HFFc6 (cell line): ENCODE results near the gene TENM4. TPM values are rescaled to one million over a fixed set of nuclear protein-coding genes. Genes with fewer than 3 reads are reported as not detected.

Experiments used
- DNase-seq: peaks from one replicate; pipeline ENCODE4 v3.0.0-alpha.2; 2018
- H3K27ac Mint-ChIP-seq: 2 replicates; pipeline ENCODE4 v1.8.0; 2020; ENCODE audit warnings: mild to moderate bottlenecking, mixed read lengths
- H3K27me3 Mint-ChIP-seq: 2 replicates; pipeline ENCODE4 v1.8.0; 2021; ENCODE audit warnings: mild to moderate bottlenecking, moderate library complexity, mixed read lengths; ENCODE audit not compliant: insufficient read depth
- H3K36me3 Mint-ChIP-seq: 2 replicates; pipeline ENCODE4 v1.8.0; 2021; ENCODE audit warnings: low read depth, mixed read lengths
- H3K4me1 Mint-ChIP-seq: 2 replicates; pipeline ENCODE4 v1.8.0; 2020; ENCODE audit warnings: low read depth, mixed read lengths
- H3K4me3 Mint-ChIP-seq: 2 replicates; pipeline ENCODE4 v1.8.0; 2020; ENCODE audit warnings: mild to moderate bottlenecking, moderate library complexity, mixed read lengths
- H3K9me3 Mint-ChIP-seq: 2 replicates; pipeline ENCODE4 v1.8.0; 2020; ENCODE audit warnings: mild to moderate bottlenecking, mixed read lengths
- total RNA-seq, 6 experiments: library from RNA; stranded (reverse); fragmentation: NEBNext Ultra II Directional; extraction: Animal tissue kit (Norgen Biotek cat#: 25700); gene quantifications; 2 replicates in 1 of 6; 3 replicates in 5 of 6; pipeline ENCODE4 v1.2.3, GENCODE V29; 2021
- TF ChIP-seq, protein P1 (sequence below): fragments of 200-600 bp; sonication (generic); IDR thresholded peaks from 2 replicates; pipeline ENCODE4 v1.5.0; 2021; ENCODE audit warnings: antibody characterized with exemption, mild to moderate bottlenecking

Gene TENM4
- total RNA-seq, 6 experiments from 2014 or later = 20.9 to 45.5 (median 26.5) TPM

DNA sequence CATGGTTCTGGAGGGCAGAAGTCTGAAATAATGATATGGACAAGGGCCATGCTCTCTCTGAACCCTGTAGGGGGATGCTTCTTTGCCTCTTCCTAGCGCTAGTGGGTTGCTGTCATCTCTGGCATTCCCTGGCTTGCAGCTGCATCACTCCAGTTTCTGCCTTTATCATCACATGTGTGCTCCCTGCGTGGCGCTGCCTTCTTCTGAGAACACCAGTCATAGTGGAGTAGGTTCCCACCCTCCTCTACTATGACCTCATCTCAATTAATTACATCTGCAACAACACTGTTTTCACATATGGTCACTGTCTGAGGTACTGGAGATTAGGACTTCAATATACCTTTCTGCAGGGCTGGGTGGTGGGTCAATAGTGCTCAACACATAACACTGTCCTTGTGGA, 463.8 kb downstream of the TENM4 start:
- no peaks in the 10 kb centered on the region for H3K36me3 Mint-ChIP-seq
- no peak for DNase-seq
- no peaks in the 10 kb centered on the region for H3K9me3 Mint-ChIP-seq
- no peak overlapping the region for H3K27ac Mint-ChIP-seq
- H3K4me1 Mint-ChIP-seq = no peaks in the 10 kb centered on the region
- H3K27me3 Mint-ChIP-seq = peaks cover 1% of the 10 kb centered on the region; the same call in 1 of the 2 replicates
- TF ChIP-seq, protein P1, sequence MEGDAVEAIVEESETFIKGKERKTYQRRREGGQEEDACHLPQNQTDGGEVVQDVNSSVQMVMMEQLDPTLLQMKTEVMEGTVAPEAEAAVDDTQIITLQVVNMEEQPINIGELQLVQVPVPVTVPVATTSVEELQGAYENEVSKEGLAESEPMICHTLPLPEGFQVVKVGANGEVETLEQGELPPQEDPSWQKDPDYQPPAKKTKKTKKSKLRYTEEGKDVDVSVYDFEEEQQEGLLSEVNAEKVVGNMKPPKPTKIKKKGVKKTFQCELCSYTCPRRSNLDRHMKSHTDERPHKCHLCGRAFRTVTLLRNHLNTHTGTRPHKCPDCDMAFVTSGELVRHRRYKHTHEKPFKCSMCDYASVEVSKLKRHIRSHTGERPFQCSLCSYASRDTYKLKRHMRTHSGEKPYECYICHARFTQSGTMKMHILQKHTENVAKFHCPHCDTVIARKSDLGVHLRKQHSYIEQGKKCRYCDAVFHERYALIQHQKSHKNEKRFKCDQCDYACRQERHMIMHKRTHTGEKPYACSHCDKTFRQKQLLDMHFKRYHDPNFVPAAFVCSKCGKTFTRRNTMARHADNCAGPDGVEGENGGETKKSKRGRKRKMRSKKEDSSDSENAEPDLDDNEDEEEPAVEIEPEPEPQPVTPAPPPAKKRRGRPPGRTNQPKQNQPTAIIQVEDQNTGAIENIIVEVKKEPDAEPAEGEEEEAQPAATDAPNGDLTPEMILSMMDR = no peak
- no peak overlapping the region for H3K4me3 Mint-ChIP-seq

DNA sequence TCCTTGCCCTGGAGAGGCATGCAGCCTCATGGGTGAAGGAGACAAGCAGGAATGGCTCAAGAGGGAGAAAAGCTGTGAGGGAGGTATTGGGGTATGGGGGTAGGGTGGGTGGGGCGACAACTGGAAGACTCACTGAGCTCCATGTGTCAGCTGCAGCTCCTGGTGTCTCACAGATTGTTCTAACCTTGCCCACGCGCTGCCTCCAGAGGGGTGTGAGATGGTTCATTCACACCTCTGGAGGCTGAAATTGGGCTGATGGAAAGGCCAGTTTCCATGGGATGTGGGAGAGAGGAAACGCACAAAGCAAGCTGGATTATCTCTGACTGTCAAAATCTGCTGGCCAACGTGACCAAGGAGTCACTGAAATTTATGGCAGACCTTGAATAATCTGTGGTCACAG, 465.7 kb downstream of the TENM4 start:
- Mint-ChIP-seq H3K9me3 (no peaks in the 10 kb centered on the region), H3K4me3 (no peak overlapping the region), H3K27ac (no peak overlapping the region), H3K36me3 (no peaks in the 10 kb centered on the region), H3K4me1 (no peaks in the 10 kb centered on the region), H3K27me3 (peaks cover 1% of the 10 kb centered on the region; the same call in 1 of the 2 replicates)
- TF ChIP-seq, protein P1 = no peak
- no peak for DNase-seq

DNA sequence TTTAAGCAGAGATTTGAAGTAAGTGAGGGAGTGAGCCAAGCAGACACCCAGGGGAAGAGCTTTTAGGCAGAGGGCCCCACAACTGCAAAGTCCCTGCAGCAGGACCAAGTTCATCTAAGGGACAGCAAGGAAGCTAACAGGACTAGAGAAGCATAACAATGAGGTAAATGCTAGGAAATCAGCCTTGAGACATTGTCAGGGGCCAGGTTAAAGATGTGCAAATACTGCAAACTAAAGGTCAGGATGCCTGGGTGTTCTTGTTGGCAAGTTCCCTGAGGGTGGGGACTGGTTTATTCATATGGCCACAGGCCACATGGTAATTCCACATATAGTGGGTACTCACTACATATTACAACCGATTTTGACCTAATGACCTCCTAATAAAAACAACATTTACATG, 467.0 kb downstream of the TENM4 start:
- Mint-ChIP-seq H3K4me1 (no peaks in the 10 kb centered on the region), H3K4me3 (no peak overlapping the region), H3K9me3 (no peaks in the 10 kb centered on the region), H3K36me3 (no peaks in the 10 kb centered on the region), H3K27me3 (peaks cover 1% of the 10 kb centered on the region; the same call in 1 of the 2 replicates), H3K27ac (no peak overlapping the region)
- TF ChIP-seq, protein P1 = no peak
- DNase-seq = no peak

DNA sequence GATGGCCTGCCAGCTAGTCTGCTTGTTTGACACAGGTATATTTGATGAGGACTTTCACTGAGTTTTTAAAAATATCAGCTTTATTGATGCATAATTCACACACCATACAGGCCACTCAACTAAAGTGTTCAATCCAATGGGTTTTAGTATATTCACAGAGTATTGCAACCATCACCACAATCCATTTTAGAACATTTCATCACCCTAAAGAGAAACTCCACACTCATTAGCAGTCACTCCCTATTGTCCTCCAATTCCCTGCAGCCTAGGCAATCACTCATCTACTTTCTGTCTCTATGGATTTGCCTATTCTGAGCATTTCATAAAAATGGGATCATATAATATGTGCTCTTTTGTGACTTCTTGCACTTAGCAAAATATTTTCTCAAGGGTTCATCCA, 468.2 kb downstream of the TENM4 start:
- no peak overlapping the region for H3K4me3 Mint-ChIP-seq
- no peak for DNase-seq
- no peaks in the 10 kb centered on the region for H3K9me3 Mint-ChIP-seq
- TF ChIP-seq, protein P1 = no peak
- no peaks in the 10 kb centered on the region for H3K27me3 Mint-ChIP-seq
- H3K36me3 Mint-ChIP-seq = no peaks in the 10 kb centered on the region
- H3K27ac Mint-ChIP-seq = no peak overlapping the region
- H3K4me1 Mint-ChIP-seq = no peaks in the 10 kb centered on the region; the same call in 1 of the 2 replicates

DNA sequence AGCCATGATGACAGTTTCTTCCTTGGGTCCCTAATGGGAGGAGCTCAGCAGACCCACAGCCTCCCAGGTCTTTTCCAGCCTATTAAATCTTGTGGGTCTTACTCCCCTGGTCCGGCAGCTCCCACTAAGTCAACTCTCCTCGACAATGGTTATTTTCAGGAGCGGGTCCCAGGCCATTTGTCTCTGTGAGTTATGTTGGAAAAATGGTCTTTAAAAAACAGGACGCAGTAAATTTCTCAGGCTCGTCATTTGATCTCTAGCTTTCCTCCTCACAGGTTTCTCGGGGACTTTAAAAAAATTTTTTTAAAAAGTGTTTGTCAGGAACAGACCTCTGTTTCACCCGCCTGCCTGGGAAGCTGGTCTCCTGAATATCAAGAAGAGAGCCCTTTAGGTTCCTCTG, 468.7 kb downstream of the TENM4 start:
- H3K4me3 Mint-ChIP-seq = no peak overlapping the region

More for the DNA sequence above, 468.7 kb downstream of the TENM4 start:
- H3K4me1 Mint-ChIP-seq = peaks cover 4% of the 10 kb centered on the region; the same call in 1 of the 2 replicates
- no peaks in the 10 kb centered on the region for H3K9me3 Mint-ChIP-seq
- no peaks in the 10 kb centered on the region for H3K27me3 Mint-ChIP-seq
- no peak overlapping the region for H3K27ac Mint-ChIP-seq
- no peak for DNase-seq
- TF ChIP-seq, protein P1 = no peak
- H3K36me3 Mint-ChIP-seq = no peaks in the 10 kb centered on the region
